H1 (cell line): ENCODE results near the gene PCIF1. TPM values are rescaled to one million over a fixed set of nuclear protein-coding genes. Genes with fewer than 3 reads are reported as not detected.

Source experiments
- CTCF ChIA-PET: fragments of 300-600 bp; sonication (Branson Sonifier 250); formaldehyde crosslinking; loops from one replicate; lab custom pipeline; 2021; ENCODE audit not compliant: partially characterized antibody; lab: Charles Lee
- POLR2A ChIA-PET: fragments of 300-600 bp; sonication (Branson Sonifier 250); formaldehyde crosslinking; loops from one replicate; lab custom pipeline; 2021; ENCODE audit warnings: inconsistent platforms; ENCODE audit not compliant: partially characterized antibody; lab: Charles Lee
- DNase-seq, 2 experiments: peaks; one replicate each; pipeline versions ENCODE4 v3.0.0 to v3.0.0-alpha.2; 2010 to 2022; ENCODE audit warnings: low spot score in 2 of 2, low read depth in 1 of 2, mixed read lengths in 1 of 2
- FAIRE-seq: peaks from 2 replicates; lab custom pipeline; 2011; peaks lifted over from hg19 to GRCh38; lab: Jason Lieb, UNC
- H2AFZ ChIP-seq: 2 replicates; pipeline ENCODE4 v1.8.1; 2012; ENCODE audit warnings: low read length, inconsistent platforms
- H2AK5ac ChIP-seq: 2 replicates; pipeline ENCODE4 v1.6.1; 2013; ENCODE audit warnings: low read depth, low read length
- H2BK120ac ChIP-seq: replicated peaks from 2 replicates; pipeline ENCODE3; 2013; ENCODE audit warnings: low read depth, low read length, inconsistent platforms
- H2BK12ac ChIP-seq: 2 replicates; pipeline ENCODE4 v1.6.1; 2013; ENCODE audit warnings: low read depth, low read length
- H2BK15ac ChIP-seq: 2 replicates; pipeline ENCODE4 v1.6.1; 2013; ENCODE audit warnings: low read length
- H2BK20ac ChIP-seq: 2 replicates; pipeline ENCODE4 v1.6.1; 2013; ENCODE audit warnings: low read length
- H2BK5ac ChIP-seq: 2 replicates; pipeline ENCODE4 v1.6.1; 2013; ENCODE audit warnings: low read depth, low read length
- H3K14ac ChIP-seq: 2 replicates; pipeline ENCODE4 v1.6.1; 2013; ENCODE audit warnings: inconsistent platforms; ENCODE audit not compliant: insufficient read length
- H3K18ac ChIP-seq: 2 replicates; pipeline ENCODE4 v1.6.1; 2013; ENCODE audit warnings: low read length; ENCODE audit errors: extremely low read depth
- H3K23ac ChIP-seq: 2 replicates; pipeline ENCODE4 v1.6.1; 2013; ENCODE audit warnings: inconsistent platforms; ENCODE audit not compliant: insufficient read length
- H3K23me2 ChIP-seq: 2 replicates; pipeline ENCODE4 v1.6.1; 2013; ENCODE audit warnings: low read depth, low read length
- H3K27ac ChIP-seq: 2 replicates; pipeline ENCODE4 v1.6.1; 2011; ENCODE audit warnings: low read depth, low read length, inconsistent platforms
- H3K27me3 ChIP-seq, 4 experiments: replicated peaks in 1 of 4; 1 replicate in 1 of 4; 2 replicates in 3 of 4; pipeline versions ENCODE4 v1.6.1 to v1.8.1; 2011 to 2013; ENCODE audit warnings: low read length in 3 of 4, mild to moderate bottlenecking in 3 of 4, inconsistent platforms in 2 of 4, mixed read lengths in 2 of 4, moderate library complexity in 1 of 4; ENCODE audit not compliant: control insufficient read depth in 3 of 4, insufficient read depth in 3 of 4; ENCODE audit errors: extremely low read depth in 1 of 4
- H3K36me3 ChIP-seq, 4 experiments: 2 replicates each; pipeline versions ENCODE4 v1.6.1 to v1.8.1; 2011 to 2013; ENCODE audit warnings: mild to moderate bottlenecking in 4 of 4, low read length in 3 of 4, moderate library complexity in 2 of 4, control low read depth in 1 of 4, inconsistent platforms in 1 of 4; ENCODE audit not compliant: insufficient read depth in 4 of 4, control insufficient read depth in 2 of 4
- H3K4ac ChIP-seq: replicated peaks from 2 replicates; pipeline ENCODE3; 2013; ENCODE audit warnings: low read length, low read depth, mixed read lengths, inconsistent platforms; ENCODE audit not compliant: insufficient read length
- H3K4me1 ChIP-seq, 4 experiments: replicated peaks in 1 of 4; 1 replicate in 1 of 4; 2 replicates in 3 of 4; pipeline versions ENCODE4 v1.6.1 to v1.8.1; 2011 to 2013; ENCODE audit warnings: low read length in 3 of 4, inconsistent platforms in 2 of 4, mixed read lengths in 1 of 4; ENCODE audit not compliant: insufficient read depth in 4 of 4, control insufficient read depth in 3 of 4
- H3K4me2 ChIP-seq, 2 experiments: 2 replicates each; pipeline versions ENCODE4 v1.6.1 to v1.8.1; 2011 to 2013; ENCODE audit warnings: low read depth in 2 of 2, low read length in 2 of 2, control low read depth in 1 of 2, inconsistent platforms in 1 of 2, mild to moderate bottlenecking in 1 of 2; ENCODE audit not compliant: insufficient read depth in 1 of 2
- H3K4me3 ChIP-seq, 4 experiments: fragments of 200-600, 300-600 bp in 1 of 4; sonication (generic), shearing (Covaris generic), sonication (Bioruptor Twin) in 1 of 4; 2 replicates each; pipeline versions ENCODE4 v1.5.1 to v1.8.1; 2011 to 2016; ENCODE audit warnings: low read length in 4 of 4, low read depth in 3 of 4, control low read depth in 2 of 4, inconsistent platforms in 2 of 4, mild to moderate bottlenecking in 2 of 4, mixed read lengths in 1 of 4, moderate library complexity in 1 of 4; ENCODE audit not compliant: insufficient read depth in 2 of 4; ENCODE audit errors: extremely low read depth in 1 of 4
- H3K56ac ChIP-seq: replicated peaks from 2 replicates; pipeline ENCODE3; 2013; ENCODE audit warnings: low read depth, mild to moderate bottlenecking, mixed read lengths, low read length, inconsistent platforms; ENCODE audit not compliant: insufficient read length
- H3K79me1 ChIP-seq: 2 replicates; pipeline ENCODE4 v1.6.1; 2013; ENCODE audit warnings: low read depth, low read length, control low read depth
- H3K79me2 ChIP-seq, 2 experiments: 2 replicates each; pipeline versions ENCODE4 v1.6.1 to v1.8.1; 2012 to 2013; ENCODE audit warnings: low read length in 2 of 2, mild to moderate bottlenecking in 2 of 2, inconsistent platforms in 1 of 2; ENCODE audit not compliant: insufficient read depth in 2 of 2, control insufficient read depth in 1 of 2
- H3K9ac ChIP-seq, 4 experiments: replicated peaks in 1 of 4; 1 replicate in 1 of 4; 2 replicates in 3 of 4; pipeline versions ENCODE4 v1.6.1 to v1.8.1; 2011 to 2013; ENCODE audit warnings: low read depth in 3 of 4, low read length in 3 of 4, control low read depth in 2 of 4, mild to moderate bottlenecking in 2 of 4, moderate library complexity in 2 of 4, inconsistent platforms in 1 of 4; ENCODE audit errors: extremely low read depth in 1 of 4
- H3K9me3 ChIP-seq, 2 experiments: 2 replicates each; pipeline versions ENCODE4 v1.6.1 to v1.8.1; 2012 to 2013; ENCODE audit warnings: mild to moderate bottlenecking in 2 of 2, moderate library complexity in 2 of 2, control low read depth in 1 of 2, inconsistent platforms in 1 of 2, low read depth in 1 of 2, low read length in 1 of 2, mixed read lengths in 1 of 2; ENCODE audit not compliant: insufficient read depth in 2 of 2
- H4K20me1 ChIP-seq, 2 experiments: replicated peaks in 1 of 2; 2 replicates each; pipeline versions ENCODE3 to v1.8.1; 2011 to 2013; ENCODE audit warnings: inconsistent platforms in 2 of 2, low read length in 2 of 2, mild to moderate bottlenecking in 1 of 2; ENCODE audit not compliant: insufficient read depth in 2 of 2, control insufficient read depth in 1 of 2
- H4K5ac ChIP-seq: 2 replicates; pipeline ENCODE4 v1.6.1; 2013; ENCODE audit warnings: low read length, low read depth, mixed read lengths, inconsistent platforms; ENCODE audit not compliant: insufficient read length
- H4K8ac ChIP-seq: 2 replicates; pipeline ENCODE4 v1.8.0; 2013; ENCODE audit warnings: mild to moderate bottlenecking, moderate library complexity, low read length, inconsistent platforms; ENCODE audit not compliant: insufficient read depth; ENCODE audit errors: extremely low read depth
- H4K91ac ChIP-seq: replicated peaks from 2 replicates; pipeline ENCODE3; 2013; ENCODE audit warnings: low read length, mixed read lengths, inconsistent platforms; ENCODE audit not compliant: insufficient read length
- BACH1 ChIP-seq: IDR thresholded peaks from 2 replicates; pipeline ENCODE4 v1.6.1; 2012; ENCODE audit warnings: low read length, improper control_type of control experiment
- EP300 ChIP-seq, 2 experiments: IDR thresholded peaks; 1 replicate in 1 of 2; 2 replicates in 1 of 2; pipeline ENCODE4 v1.6.1; 2011 to 2012; ENCODE audit warnings: low read depth in 2 of 2, low read length in 2 of 2, mild to moderate bottlenecking in 2 of 2, borderline replicate concordance in 1 of 2, inconsistent platforms in 1 of 2, moderate library complexity in 1 of 2
- GABPA ChIP-seq: IDR thresholded peaks from 2 replicates; pipeline ENCODE4 v1.6.1; 2011; ENCODE audit warnings: mild to moderate bottlenecking, low read length, moderate library complexity, borderline replicate concordance; ENCODE audit not compliant: insufficient read depth
- MAFK ChIP-seq: IDR thresholded peaks from 2 replicates; pipeline ENCODE4 v1.6.1; 2012; ENCODE audit warnings: low read depth, mild to moderate bottlenecking, improper control_type of control experiment, low read length
- POLR2A ChIP-seq, 2 experiments: IDR thresholded peaks; 1 replicate in 1 of 2; 2 replicates in 1 of 2; pipeline ENCODE4 v1.6.1; 2011; ENCODE audit warnings: low read depth in 2 of 2, low read length in 2 of 2, mild to moderate bottlenecking in 2 of 2; ENCODE audit errors: control extremely low read depth in 1 of 2
- SP2 ChIP-seq: IDR thresholded peaks from 2 replicates; pipeline ENCODE4 v1.6.1; 2012; ENCODE audit warnings: mild to moderate bottlenecking, low read length, inconsistent platforms
- TAF1 ChIP-seq: IDR thresholded peaks from 2 replicates; pipeline ENCODE4 v1.6.1; 2011; ENCODE audit warnings: mild to moderate bottlenecking, low read depth, low read length
- TAF7 ChIP-seq: optimal IDR thresholded peaks from 2 replicates; pipeline ENCODE3; 2011; ENCODE audit warnings: low read depth, mild to moderate bottlenecking, inconsistent platforms, low read length, moderate library complexity, borderline replicate concordance
- YY1 ChIP-seq: IDR thresholded peaks from 2 replicates; pipeline ENCODE4 v1.6.1; 2011; ENCODE audit warnings: low read depth, mild to moderate bottlenecking, low read length
- WGBS, 2 experiments: shearing (Covaris generic) in 1 of 2; methylation state at CpG; one replicate each; pipeline versions ENCODE4 v1.1.6 to v1.1.7; 2013 to 2015; ENCODE audit warnings: low lambda C conversion rate in 2 of 2, mixed read lengths in 2 of 2, inconsistent platforms in 1 of 2, low coverage in 1 of 2, missing lambda C conversion rate in 1 of 2; ENCODE audit not compliant: insufficient replicate concordance in 2 of 2, insufficient coverage in 1 of 2, insufficient read length in 1 of 2; ENCODE audit errors: extremely low coverage in 1 of 2, missing lambda C conversion rate in 1 of 2; 5-methylcytosine and 5-hydroxymethylcytosine counted together
- polyA plus RNA-seq, 7 experiments: library from polyadenylated mRNA; depleted of rRNA in 3 of 7; stranded (reverse) in 5 of 7; unstranded in 2 of 7; fragments of >200 nt in 5 of 7; fragments of 200-250 nt in 2 of 7; gene quantifications; 1 replicate in 5 of 7; 2 replicates in 1 of 7; 4 replicates in 1 of 7; pipeline versions ENCODE4 v1.2.1 to v1.2.3, GENCODE V29; 2011 to 2013; ENCODE audit warnings: missing spikeins in 2 of 7, mixed read lengths in 2 of 7
- total RNA-seq: library from RNA; stranded (reverse); fragmentation: NEBNext Ultra II Directional; extraction: Animal tissue kit (Norgen Biotek cat#: 25700); gene quantifications from 2 replicates; pipeline ENCODE4 v1.2.1, GENCODE V29; 2021
- TF ChIP-seq, protein P1 (sequence below): IDR thresholded peaks from 2 replicates; pipeline ENCODE4 v1.6.1; 2012; ENCODE audit warnings: inconsistent platforms

The PCIF1 gene
- total and polyA plus RNA-seq, 2 of the 8 experiments (the other 6 are each of a cell fraction or from before 2014, with no cell fraction given), result 30.3 to 30.6 TPM

DNA sequence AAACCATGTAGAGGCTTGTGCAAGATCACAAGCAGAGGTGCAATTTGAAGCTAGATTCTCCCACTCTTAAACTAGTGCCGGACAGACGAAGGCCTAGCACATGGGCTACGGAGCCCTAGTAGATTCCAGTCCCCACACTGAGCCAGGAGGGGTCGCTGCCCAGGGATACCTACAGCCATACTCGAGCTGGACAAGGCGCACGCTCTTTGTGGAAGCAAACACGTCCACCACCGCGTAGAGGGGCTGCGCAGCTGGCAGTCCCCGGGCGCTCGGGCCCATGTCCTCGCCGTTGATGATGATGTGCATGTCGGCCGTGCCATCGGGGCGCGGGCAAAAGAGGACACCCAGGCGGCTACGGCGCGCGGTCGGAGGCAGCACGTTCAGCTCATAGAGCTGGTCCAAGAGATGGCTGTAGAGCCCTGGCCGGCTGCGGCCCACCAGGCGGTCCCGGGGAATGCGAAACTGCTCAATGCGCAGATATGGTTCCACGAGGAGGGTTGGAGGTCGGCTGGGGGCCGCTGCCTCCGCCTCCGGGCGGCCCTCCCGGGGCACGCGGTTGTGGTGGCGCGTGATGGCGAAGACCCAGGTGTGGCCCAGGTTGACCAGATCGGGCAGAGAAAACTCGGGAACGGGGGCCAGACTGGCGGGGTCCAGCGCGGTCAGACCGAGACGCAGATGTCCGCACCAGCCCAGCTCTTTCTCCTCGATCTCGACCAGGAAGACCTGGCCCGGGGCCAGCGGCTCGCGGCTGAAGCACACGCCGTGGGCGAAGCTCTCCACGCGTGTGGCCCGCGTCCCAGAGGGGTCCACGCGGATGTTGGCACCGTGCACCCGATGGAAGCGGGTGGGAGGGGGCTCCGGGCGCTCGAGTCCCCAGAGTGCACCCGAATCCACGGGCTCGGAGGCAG is 44.2 kb upstream of the PCIF1 start:
- peak overlapping the region; percentile 94 for H3K4ac ChIP-seq
- no peak overlapping the region for H2BK15ac ChIP-seq
- H2BK120ac ChIP-seq, result peak overlapping the region; percentile 43
- ChIA-PET POLR2A (interaction anchor here (0.7 to 11.2 kb wide), 32 partner anchors 8 to 91 kb away, joined by 3 to 172 read pairs (median 6); partner anchors contain the start of genes ACOT8, PCIF1, PLTP and SNX21), CTCF (interaction anchor here (0.6 to 6.3 kb wide), 37 partner anchors 8 to 569 kb away, joined by 3 to 40 read pairs (median 5); partner anchors contain the start of genes ACOT8, PCIF1, SNX21 and ZSWIM1)
- peak overlapping the region; percentile 52; the same call in 1 of the 2 replicates for H2BK5ac ChIP-seq
- DNase-seq (peak; percentile 43 to 89), FAIRE-seq (no peak)
- H4K8ac ChIP-seq, result peak overlapping the region; percentile 97
- H3K23ac ChIP-seq, result no peak overlapping the region
- peak overlapping the region; percentile 38; the same call in 1 of the 2 replicates for H3K27ac ChIP-seq
- no peak overlapping the region for H2AK5ac ChIP-seq
- peak overlapping the region; percentile 72 to 95 for H3K4me2 ChIP-seq
- H3K4me1 ChIP-seq, result peaks cover 0 to 10% (median 6%) of the 10 kb centered on the region in 4 experiments; a peak in 6 of 7 replicates
- H3K18ac ChIP-seq, result peak overlapping the region; percentile 83
- peak overlapping the region; percentile 47 to 71 (median 67); a peak in 6 of 7 replicates for H3K9ac ChIP-seq
- no peaks in the 10 kb centered on the region for H3K27me3 ChIP-seq
- WGBS, 2 experiments, result 5% methylated on average over 74 of the region's 79 CpGs; no CpG with 5 or more reads in 1 of the 2 experiments
- H2BK20ac ChIP-seq, result no peak overlapping the region
- H3K79me1 ChIP-seq, result peaks cover 3% of the 10 kb centered on the region; the same call in 1 of the 2 replicates
- H3K4me3 ChIP-seq, result peak overlapping the region; percentile 55 to 79 (median 74)
- no peaks in the 10 kb centered on the region for H3K9me3 ChIP-seq
- H4K5ac ChIP-seq, result peak overlapping the region; percentile 70
- peaks cover 3 to 10% (median 7%) of the 10 kb centered on the region in 4 experiments; a peak in 7 of 8 replicates for H3K36me3 ChIP-seq
- H3K56ac ChIP-seq, result peak overlapping the region; percentile 42
- peak overlapping the region; percentile 68; the same call in 1 of the 2 replicates for H2BK12ac ChIP-seq
- H3K79me2 ChIP-seq, result peaks cover 0 to 7% of the 10 kb centered on the region in 2 experiments; a peak in 1 of 4 replicates
- peaks cover 15% of the 10 kb centered on the region; the same call in 1 of the 2 replicates for H3K23me2 ChIP-seq
- peak overlapping the region; percentile 74 for H4K91ac ChIP-seq
- no peak overlapping the region; the same call in 1 of the 2 replicates for H2AFZ ChIP-seq
- H4K20me1 ChIP-seq, result peaks cover 0 to 8% of the 10 kb centered on the region in 2 experiments
- no peak overlapping the region for H3K14ac ChIP-seq
- TF ChIP-seq EP300 (IDR thresholded peaks at IDR 0.05; ENCODE audit: borderline replicate concordance in 1 of 2, low read depth in 2 of 2, low read length in 2 of 2) (no peak), SP2 (no peak), GABPA (no peak), TAF1 (peak; percentile 63; the same call in 1 of the 2 replicates), POLR2A (IDR thresholded peaks at IDR 0.05; ENCODE audit: control extremely low read depth in 1 of 2, low read depth in 2 of 2, low read length in 2 of 2) (peak in 1 of 2 experiments; percentile 65; a peak in 2 of 3 replicates), TAF7 (no peak), BACH1 (no peak), YY1 (no peak; the same call in 1 of the 2 replicates), MAFK (no peak)
- TF ChIP-seq, protein P1, sequence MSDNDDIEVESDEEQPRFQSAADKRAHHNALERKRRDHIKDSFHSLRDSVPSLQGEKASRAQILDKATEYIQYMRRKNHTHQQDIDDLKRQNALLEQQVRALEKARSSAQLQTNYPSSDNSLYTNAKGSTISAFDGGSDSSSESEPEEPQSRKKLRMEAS, result peak; percentile 98
